GM19099 (cell line): ENCODE data around the gene MAGEA10.

Source experiments
- POLR2A ChIP-seq: IDR thresholded peaks from 3 replicates; pipeline ENCODE4 v1.6.1; 2011; ENCODE audit warnings: low read depth; ENCODE audit not compliant: insufficient read length; ENCODE audit errors: extremely low read depth

The MAGEA10 gene

GRCh38 chrX:152086141-152086540 lies 52.2 kb downstream of the MAGEA10 start:
- no peak for TF ChIP-seq POLR2A
